Kidney (tissue), 14 donors: Measurements from ENCODE around the gene NXNL2. TPM values are rescaled to one million over a fixed set of nuclear protein-coding genes. Genes with fewer than 3 reads are reported as not detected.

Experiments
- DNase-seq, 5 donors: peaks; one replicate each; pipeline ENCODE4 v3.0.0-alpha.2; 2013 to 2020
- FAIRE-seq: peaks from 2 replicates; lab custom pipeline; 2012; peaks lifted over from hg19 to GRCh38; lab: Jason Lieb, UNC
- H3K27ac ChIP-seq, 2 donors: one replicate each; pipeline ENCODE4 v1.7.0; 2013; ENCODE audit warnings: low read depth in 2 of 2, low read length in 2 of 2, inconsistent platforms in 1 of 2
- H3K27me3 ChIP-seq: one replicate; pipeline ENCODE4 v1.7.1; 2013; ENCODE audit warnings: low read length, inconsistent platforms; ENCODE audit not compliant: control insufficient read depth, insufficient read depth
- H3K36me3 ChIP-seq, 3 donors: one replicate each; pipeline versions ENCODE4 v1.7.0 to v1.7.1; 2013; ENCODE audit warnings: low read length in 3 of 3, control low read depth in 1 of 3, inconsistent platforms in 1 of 3; ENCODE audit not compliant: insufficient read depth in 3 of 3, control insufficient read depth in 2 of 3
- H3K4me1 ChIP-seq, 3 donors: one replicate each; pipeline versions ENCODE4 v1.7.0 to v1.7.1; 2013; ENCODE audit warnings: low read length in 3 of 3, inconsistent platforms in 1 of 3, low read depth in 1 of 3; ENCODE audit not compliant: control insufficient read depth in 2 of 3, insufficient read depth in 2 of 3
- H3K4me3 ChIP-seq, 3 donors: one replicate each; pipeline versions ENCODE4 v1.7.0 to v1.8.1; 2013; ENCODE audit warnings: low read length in 3 of 3, control low read depth in 1 of 3, inconsistent platforms in 1 of 3
- H3K9ac ChIP-seq, 3 donors: one replicate each; pipeline versions ENCODE4 v1.7.0 to v1.7.1; 2013; ENCODE audit warnings: low read length in 3 of 3, control low read depth in 1 of 3, inconsistent platforms in 1 of 3
- H3K9me3 ChIP-seq, 3 donors: one replicate each; pipeline versions ENCODE4 v1.7.0 to v1.7.1; 2013; ENCODE audit warnings: low read length in 3 of 3, control low read depth in 1 of 3, inconsistent platforms in 1 of 3; ENCODE audit not compliant: control insufficient read depth in 2 of 3, insufficient read depth in 1 of 3
- CTCF ChIP-seq: IDR thresholded peaks from 3 replicates; pipeline ENCODE4 v1.5.1; 2012; ENCODE audit warnings: mild to moderate bottlenecking, moderate library complexity, borderline replicate concordance; ENCODE audit not compliant: insufficient read depth; ENCODE audit errors: extremely low read depth
- intact Hi-C: fragments of 100-400 bp; cut with DNase I; formaldehyde crosslinking; loops from one replicate; pipeline ENCODE4 v1.11.1; 2022
- polyA plus RNA-seq: library from polyadenylated mRNA; stranded (reverse); fragments of 350-450 nt; fragmentation: Illumina TruSeq; extraction: RNeasy Lipid Tissue Mini Kit (QIAGEN cat#74804); gene quantifications from one replicate; pipeline ENCODE4 v1.2.3, GENCODE V29; 2014; ENCODE audit warnings: low read depth, low replicate concordance; ENCODE audit not compliant: insufficient read depth
- total RNA-seq: library from RNA; stranded (reverse); fragmentation: NEBNext Ultra II Directional; extraction: Animal tissue kit (Norgen Biotek cat#: 25700); gene quantifications from one replicate; pipeline ENCODE4 v1.2.1, GENCODE V29; 2021
- donor health status: control.
- donor health status: control.
- donor health status: control.
- donor health status: control.
- donor health status: control.
- donor health status: DM: yes; HTN: yes; CAD: no.
- donor health status: Normal renal cell carcinoma (clear cell type).

Gene NXNL2
- total and polyA plus RNA-seq, 2 donors from 2014 or later, result 3.6 to 4.9 TPM

GRCh38 chr9:88539246-88539645 is 4.3 kb downstream of the NXNL2 start:
- DNase-seq (no peak), FAIRE-seq (no peak)
- Histone ChIP-seq H3K4me3 (no peak overlapping the region), H3K36me3 (no peaks in the 10 kb centered on the region), H3K9ac (no peak overlapping the region), H3K9me3 (no peaks in the 10 kb centered on the region), H3K27ac (no peak overlapping the region), H3K27me3 (no peaks in the 10 kb centered on the region), H3K4me1 (peaks cover 0 to 28% (median 5%) of the 10 kb centered on the region in 3 donors)
- intact Hi-C loops, result no loop called here
- no peak for TF ChIP-seq CTCF

- intact Hi-C loops, result no loop called here
Observed at GRCh38 chr9:88540251-88540763, 5.3 kb downstream of the NXNL2 start.

GRCh38 chr9:88544245-88544644 is 9.3 kb downstream of the NXNL2 start:
- H3K27me3 ChIP-seq, result no peaks in the 10 kb centered on the region
- DNase-seq (no peak), FAIRE-seq (no peak)
- H3K9me3 ChIP-seq, result no peaks in the 10 kb centered on the region
- H3K4me3 ChIP-seq, result no peak overlapping the region
- H3K36me3 ChIP-seq, result no peaks in the 10 kb centered on the region
- intact Hi-C loops, result no loop called here
- no peak overlapping the region for H3K27ac ChIP-seq
- TF ChIP-seq CTCF, result no peak
- H3K4me1 ChIP-seq, result no peaks in the 10 kb centered on the region
- H3K9ac ChIP-seq, result no peak overlapping the region

More at GRCh38 chr9:88540251-88540763, 5.3 kb downstream of the NXNL2 start:
- no peak overlapping the region for H3K9ac ChIP-seq
- H3K4me3 ChIP-seq, result no peak overlapping the region
- DNase-seq (no peak), FAIRE-seq (no peak)
- H3K27ac ChIP-seq, result no peak overlapping the region
- no peak for TF ChIP-seq CTCF
- H3K27me3 ChIP-seq, result no peaks in the 10 kb centered on the region
- H3K36me3 ChIP-seq, result no peaks in the 10 kb centered on the region
- no peaks in the 10 kb centered on the region for H3K9me3 ChIP-seq
- peaks cover 0 to 24% (median 5%) of the 10 kb centered on the region in 3 donors for H3K4me1 ChIP-seq
